Measurements from ENCODE around the gene EML2.

Gene EML2

DNA sequence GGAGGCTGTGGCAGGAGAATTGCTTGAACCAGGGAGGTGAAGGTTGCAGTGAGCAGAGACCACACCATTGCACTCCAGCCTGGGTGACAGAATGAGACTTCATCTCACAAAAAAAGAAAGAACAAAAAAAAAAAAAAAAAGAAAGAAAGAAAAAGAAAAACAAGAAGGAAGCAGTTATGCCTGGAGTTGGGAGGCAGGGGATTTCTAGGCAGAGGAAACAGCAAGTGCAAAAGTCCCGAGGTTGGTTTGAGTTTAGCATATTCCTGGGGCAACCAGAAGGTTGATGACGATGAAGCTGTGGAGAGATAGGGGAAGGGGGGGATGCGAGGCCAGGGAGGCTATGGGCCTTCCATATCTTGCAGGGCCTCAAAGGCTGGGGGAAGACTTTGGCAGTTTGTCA is 11.5 kb upstream of the EML2 start:
- TF ChIP-seq, protein P1, sequence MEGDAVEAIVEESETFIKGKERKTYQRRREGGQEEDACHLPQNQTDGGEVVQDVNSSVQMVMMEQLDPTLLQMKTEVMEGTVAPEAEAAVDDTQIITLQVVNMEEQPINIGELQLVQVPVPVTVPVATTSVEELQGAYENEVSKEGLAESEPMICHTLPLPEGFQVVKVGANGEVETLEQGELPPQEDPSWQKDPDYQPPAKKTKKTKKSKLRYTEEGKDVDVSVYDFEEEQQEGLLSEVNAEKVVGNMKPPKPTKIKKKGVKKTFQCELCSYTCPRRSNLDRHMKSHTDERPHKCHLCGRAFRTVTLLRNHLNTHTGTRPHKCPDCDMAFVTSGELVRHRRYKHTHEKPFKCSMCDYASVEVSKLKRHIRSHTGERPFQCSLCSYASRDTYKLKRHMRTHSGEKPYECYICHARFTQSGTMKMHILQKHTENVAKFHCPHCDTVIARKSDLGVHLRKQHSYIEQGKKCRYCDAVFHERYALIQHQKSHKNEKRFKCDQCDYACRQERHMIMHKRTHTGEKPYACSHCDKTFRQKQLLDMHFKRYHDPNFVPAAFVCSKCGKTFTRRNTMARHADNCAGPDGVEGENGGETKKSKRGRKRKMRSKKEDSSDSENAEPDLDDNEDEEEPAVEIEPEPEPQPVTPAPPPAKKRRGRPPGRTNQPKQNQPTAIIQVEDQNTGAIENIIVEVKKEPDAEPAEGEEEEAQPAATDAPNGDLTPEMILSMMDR (IDR thresholded peaks at IDR 0.05; ENCODE audit: insufficient read depth, missing control alignments) = no peak
- DNase-seq (ENCODE audit: insufficient read length, low spot score) (no peak), FAIRE-seq (no peak)

DNA sequence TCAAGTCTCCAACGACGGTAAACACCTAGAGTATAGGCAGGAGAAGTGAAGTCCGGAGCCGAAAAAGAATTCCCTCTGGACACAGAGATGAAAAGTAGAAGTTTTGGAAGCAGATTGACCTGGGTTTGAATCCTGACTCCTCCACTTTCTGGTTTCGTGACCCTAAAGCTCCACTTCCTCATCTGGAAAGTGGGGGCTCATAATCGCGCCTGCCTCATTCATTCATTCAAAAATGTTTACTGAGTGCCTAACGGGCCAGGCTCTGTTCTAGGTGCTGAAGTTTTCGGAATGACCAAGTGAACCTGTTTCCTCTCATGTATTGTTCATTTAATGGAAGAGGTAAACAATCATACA is 7.1 kb upstream of the EML2 start:
- FAIRE-seq (no peak), DNase-seq (ENCODE audit: insufficient read length, low spot score) (no peak)
- TF ChIP-seq, protein P1 (IDR thresholded peaks at IDR 0.05; ENCODE audit: insufficient read depth, missing control alignments) = no peak

DNA sequence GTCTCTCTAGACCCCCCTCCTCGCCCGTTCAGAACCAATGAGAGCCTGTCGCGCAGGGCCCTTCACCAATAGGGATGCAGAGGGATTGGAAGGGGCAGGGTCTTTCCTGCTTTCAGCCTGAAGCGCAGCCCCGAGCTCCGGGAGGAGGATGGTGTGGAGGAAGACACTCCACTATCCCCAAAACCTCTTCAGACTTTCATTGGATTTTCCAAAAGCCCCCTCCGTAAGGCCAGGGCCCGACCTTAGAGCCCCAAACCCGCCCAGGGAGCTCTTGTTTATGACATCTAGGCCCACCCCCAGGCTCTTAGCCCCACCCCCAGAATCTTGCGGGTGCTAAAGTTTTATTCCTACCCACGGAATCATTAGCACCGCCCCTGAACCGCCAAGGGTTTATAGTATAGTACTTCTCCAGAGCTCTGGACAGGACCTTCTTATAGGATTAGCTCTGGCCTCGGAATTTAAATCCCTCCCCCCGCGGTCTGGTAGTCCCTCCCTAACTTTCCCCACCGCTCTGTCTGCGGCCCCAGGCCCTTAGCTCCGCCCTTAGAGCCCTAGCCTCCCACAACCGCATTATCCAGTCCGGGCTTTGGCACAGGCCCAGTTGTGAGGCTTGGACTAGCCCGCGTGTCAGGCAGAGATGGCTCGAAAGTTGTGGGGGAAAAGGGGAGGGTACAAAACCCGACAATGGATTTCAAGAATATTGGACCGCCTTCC is 6.6 kb upstream of the EML2 start:
- DNase-seq (ENCODE audit: insufficient read length, low spot score) (peak; percentile 80), FAIRE-seq (no peak)
- TF ChIP-seq, protein P1 (IDR thresholded peaks at IDR 0.05; ENCODE audit: insufficient read depth, missing control alignments) = no peak

DNA sequence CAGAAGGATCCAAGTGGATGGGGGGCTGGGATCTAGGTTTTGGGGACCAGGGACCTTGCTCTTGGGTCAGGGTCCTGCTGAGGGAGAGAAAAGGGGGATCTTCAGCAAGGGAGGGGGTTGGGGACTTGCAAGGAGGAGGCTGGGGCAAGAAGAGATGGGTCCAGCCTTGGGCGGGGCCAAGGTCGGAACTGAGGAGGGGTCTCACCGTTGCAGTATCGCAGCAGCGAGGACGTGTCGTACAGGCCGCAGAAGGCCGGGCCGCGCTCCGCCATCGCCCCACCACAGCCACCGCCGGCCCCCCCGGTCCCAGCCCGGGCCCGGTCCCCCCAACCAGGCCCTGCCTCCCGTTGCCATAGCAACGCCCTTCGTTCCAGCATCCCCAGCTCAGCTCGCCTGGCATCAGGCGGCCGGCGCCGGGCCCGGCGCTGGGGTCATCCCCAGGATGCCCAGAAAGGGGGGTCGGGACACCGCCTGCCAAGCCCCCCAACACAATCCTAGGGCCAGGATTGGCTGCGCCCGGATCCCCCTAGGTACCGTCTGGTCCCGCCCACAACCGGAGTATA is 6.0 kb upstream of the EML2 start:
- FAIRE-seq = no peak
- DNase-seq (ENCODE audit: insufficient read length, low spot score) = no peak
- TF ChIP-seq, protein P1 (IDR thresholded peaks at IDR 0.05; ENCODE audit: insufficient read depth, missing control alignments) = no peak

DNA sequence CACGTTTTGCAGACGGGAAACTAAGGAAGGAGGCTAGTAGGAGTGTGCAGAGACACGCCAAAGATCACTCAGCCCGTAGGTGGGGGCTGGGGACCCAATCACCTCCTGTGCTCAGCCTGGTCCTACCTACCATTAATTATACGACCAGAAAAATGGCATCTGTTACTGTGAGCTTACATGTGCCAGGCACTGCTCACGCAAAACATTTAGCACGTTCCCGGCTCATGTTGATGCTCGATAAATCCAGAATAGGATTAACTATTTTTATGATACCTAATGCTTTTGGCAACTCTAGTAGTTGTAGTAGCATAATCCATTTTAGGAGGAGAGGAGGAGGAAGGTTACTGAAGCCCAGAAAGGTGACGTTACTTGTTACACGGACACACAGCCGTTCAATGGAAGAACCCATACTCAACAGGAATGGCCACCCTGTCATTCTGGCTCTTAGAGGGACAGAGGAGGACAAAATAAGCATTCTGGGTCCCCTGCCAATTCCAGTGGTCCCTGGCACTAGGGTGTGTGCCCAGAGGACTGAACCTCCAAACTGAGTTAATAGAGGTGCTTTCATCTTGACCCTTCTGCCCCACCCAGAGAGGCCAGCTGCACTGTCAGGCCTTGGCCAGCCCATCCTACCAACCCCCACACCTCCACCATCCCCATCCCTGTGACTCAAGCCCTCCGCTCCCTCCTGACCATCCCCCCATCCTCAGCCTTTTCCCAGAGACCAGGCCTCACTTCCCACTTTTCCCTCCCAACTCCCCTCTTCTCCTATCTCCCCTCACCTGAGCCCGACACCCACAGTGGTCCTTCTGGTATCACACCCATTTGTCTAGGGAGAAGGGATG is 5.0 kb upstream of the EML2 start:
- FAIRE-seq = no peak
- TF ChIP-seq, protein P1 (IDR thresholded peaks at IDR 0.05; ENCODE audit: insufficient read depth, missing control alignments) = no peak

DNA sequence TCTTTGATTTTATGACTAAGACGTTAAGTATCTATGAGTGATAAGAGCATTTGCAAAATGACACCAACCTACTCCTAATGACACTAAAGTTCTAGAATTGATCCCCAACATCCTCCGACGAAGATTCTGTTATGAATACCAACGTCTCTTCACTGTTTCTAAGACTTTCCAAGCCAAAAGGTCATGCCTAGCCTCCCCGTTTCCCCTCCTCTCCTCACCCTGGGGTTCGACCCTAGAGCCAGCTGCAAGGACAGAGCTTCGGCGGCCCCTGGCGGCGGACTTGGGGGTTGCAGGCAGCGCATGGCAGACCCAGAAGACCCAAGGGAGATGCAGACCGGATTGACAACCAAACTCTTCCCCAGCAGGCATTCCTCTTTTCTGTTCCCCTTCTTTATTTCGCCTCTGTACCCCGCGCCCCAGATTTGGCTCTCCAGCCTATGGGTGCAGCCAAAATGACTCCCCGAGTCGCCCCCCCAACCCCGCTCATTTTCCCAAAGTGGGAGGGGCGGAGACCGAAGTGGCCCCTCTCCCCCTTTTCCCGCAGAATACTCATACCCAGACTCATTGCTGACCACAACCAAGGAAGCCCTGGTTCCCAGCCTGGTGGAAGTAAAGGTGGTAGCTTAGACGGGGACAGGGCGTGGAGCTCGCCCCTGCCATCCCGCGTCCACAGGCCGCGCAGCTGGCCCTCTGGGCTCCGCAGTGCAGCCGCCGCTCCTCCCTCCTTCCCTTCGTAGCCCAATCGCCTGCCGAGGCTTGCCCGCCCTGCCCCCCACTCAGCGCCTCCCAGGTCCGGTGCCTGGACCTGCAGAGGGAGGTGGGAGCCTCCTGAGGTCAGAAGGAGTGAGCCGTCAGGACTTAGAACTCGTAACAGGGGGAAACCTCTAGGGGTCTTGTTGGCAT is 4.1 kb upstream of the EML2 start:
- FAIRE-seq = no peak
- TF ChIP-seq, protein P1 (IDR thresholded peaks at IDR 0.05; ENCODE audit: insufficient read depth, missing control alignments) = peak; percentile 97
- DNase-seq (ENCODE audit: insufficient read length, low spot score) = peak; percentile 88

More for the DNA sequence above, 5.0 kb upstream of the EML2 start:
- no peak for DNase-seq (ENCODE audit: insufficient read length, low spot score)

All from D721Med (cell line).